Neural progenitor cell (in vitro differentiated cells): ENCODE measurements around the gene PSMC6.

Source experiments
- CTCF ChIP-seq: fragments of 200-600 bp; sonication (generic); IDR thresholded peaks from 2 replicates; pipeline ENCODE4 v1.5.1; 2017; ENCODE audit warnings: antibody characterized with exemption, mild to moderate bottlenecking
- EZH2 ChIP-seq: fragments of 200-600 bp; sonication (generic); IDR thresholded peaks from 2 replicates; pipeline ENCODE4 v1.6.1; 2017; ENCODE audit warnings: antibody characterized with exemption, mild to moderate bottlenecking, moderate library complexity
- EZH2phosphoT487 ChIP-seq: fragments of 200-600 bp; sonication (generic); IDR thresholded peaks from 2 replicates; pipeline ENCODE4 v1.6.1; 2017; ENCODE audit warnings: antibody characterized with exemption

- TF ChIP-seq CTCF (no peak), EZH2phosphoT487 (no peak), EZH2 (no peak)
Measured at GRCh38 chr14:52693532-52693931, 13.5 kb upstream of the PSMC6 start.
